GM18907 (cell line): Measurements from ENCODE around the gene F12.
"Not testable (repeated sequence)": the region's sequence is repeated elsewhere in the genome, so short reads cannot be mapped to it uniquely, and the experiment has no call there.

Source experiments
- ATAC-seq: cut with Tn5 transposase; IDR thresholded peaks from one replicate; pipeline ENCODE4 v1.9.1; 2021; ENCODE audit warnings: mild to moderate bottlenecking, moderate library complexity; ENCODE audit not compliant: unreplicated experiment

Gene F12

DNA sequence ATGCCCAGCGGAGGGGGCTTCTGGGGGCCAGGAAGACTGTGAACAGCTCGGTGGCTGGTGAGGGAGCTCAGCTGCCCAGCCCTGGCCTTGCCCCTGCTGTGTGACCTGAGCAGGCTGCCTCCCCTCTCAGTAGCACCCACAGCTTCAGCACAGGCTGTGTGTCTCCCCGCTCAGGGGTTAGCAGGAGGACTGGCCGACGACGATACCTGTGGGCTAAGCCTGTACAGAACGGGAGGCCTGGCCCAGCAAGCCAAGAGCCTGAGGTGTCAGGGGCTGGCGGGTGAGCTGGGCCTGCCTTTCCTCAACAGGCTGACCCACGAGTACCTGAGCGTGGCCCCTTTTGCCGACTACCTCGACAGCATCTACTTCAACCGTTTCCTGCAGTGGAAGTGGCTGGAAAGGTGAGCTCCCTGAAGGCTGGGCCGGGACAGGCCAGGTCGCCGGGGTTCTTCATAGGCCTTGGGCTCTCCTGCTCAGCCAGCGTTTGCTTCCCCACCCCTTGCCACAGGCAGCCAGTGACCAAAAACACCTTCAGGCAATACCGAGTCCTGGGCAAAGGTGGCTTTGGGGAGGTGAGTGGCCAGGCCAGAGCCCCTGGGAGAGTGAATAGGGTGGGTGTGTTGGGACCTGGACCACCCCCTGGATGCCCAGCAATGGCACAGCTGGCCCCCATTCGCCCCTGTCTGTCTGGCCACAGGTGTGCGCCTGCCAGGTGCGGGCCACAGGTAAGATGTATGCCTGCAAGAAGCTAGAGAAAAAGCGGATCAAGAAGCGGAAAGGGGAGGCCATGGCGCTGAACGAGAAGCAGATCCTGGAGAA is 23.7 kb upstream of the F12 start:
- ATAC-seq = no peak

GRCh38 chr5:177432143-177432838 is 22.9 kb upstream of the F12 start:
- ATAC-seq = no peak

- ATAC-seq = peak; percentile 49
Measured at GRCh38 chr5:177431317-177432142, 22.2 kb upstream of the F12 start.

GRCh38 chr5:177430972-177431316 is 21.6 kb upstream of the F12 start:
- no peak for ATAC-seq

- ATAC-seq = no peak
Measured at GRCh38 chr5:177430140-177430951, 21.0 kb upstream of the F12 start.

- ATAC-seq = no peak
Measured at GRCh38 chr5:177429248-177430040, 20.1 kb upstream of the F12 start.

- ATAC-seq = no peak
Measured at GRCh38 chr5:177428574-177429217, 19.3 kb upstream of the F12 start.

DNA sequence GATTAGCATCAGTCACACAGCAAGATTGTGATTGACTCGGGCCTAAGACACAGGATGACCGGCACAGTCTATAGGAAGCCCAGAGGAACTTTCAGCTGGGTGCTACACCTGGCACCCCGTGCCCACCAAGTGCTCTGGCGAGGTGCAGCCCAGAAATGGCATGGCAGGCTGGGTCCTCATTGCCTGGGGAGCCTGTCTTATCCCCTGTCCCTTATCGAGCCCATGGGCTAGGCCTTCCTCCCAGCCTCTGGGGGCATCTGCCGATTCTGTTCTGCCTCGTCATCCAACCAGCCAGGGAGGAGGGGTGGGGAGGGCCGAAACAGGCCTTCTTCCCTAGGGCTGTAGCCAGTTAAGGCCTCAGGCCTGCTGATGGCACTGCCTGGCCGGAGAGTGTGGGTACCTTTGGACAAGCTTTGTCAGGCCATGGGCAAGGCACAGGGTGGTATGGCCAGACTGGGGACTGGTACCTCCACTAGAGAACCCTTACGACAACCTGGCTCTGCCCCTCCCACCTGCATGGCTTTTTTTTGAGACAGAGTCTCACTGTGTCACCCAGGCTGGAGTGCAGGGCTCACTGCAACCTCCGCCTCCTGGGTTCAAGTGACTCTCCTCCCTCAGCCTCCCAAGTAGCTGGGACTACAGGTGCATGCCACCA is 18.7 kb upstream of the F12 start:
- no peak for ATAC-seq

DNA sequence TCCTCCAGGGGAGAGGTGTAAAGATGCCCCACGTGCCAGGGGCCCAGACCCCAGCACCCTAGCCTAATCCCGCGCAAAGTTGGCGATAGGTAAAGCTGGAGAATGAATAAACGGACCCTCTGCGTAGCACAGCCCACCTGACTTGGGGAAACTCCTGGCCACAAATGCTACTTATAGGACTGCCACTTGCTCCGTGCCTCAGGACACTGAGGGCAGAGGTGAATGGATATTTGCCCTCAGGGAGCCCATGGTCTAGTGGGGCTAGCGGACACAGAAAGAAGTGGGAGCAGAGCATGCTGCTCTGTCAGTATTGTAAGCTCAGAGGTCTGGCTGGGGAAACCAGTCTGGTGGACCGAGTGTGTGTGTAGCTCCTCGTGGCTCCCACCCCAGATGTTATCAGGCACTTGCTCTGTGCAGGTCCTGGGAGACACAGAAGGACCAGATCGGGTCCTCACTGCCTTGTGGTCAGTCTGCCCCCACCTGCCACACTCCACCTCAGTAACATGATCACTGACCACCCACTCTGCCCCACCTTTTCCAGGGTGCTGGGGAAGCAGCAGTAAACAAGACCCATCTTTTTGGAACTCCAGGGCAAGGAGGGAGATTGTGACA is 18.0 kb upstream of the F12 start:
- no peak for ATAC-seq

- peak; percentile 3 for ATAC-seq
Measured at GRCh38 chr5:177426566-177427210, 17.3 kb upstream of the F12 start, which contains the start of gene GRK6. Gene GRK6, plus strand, starts transcription at chr5:177426676. Its CDS starts 170 bp downstream, at chr5:177426846.

GRCh38 chr5:177425801-177426565 is 16.6 kb upstream of the F12 start:
- peak; percentile 78 for ATAC-seq

DNA sequence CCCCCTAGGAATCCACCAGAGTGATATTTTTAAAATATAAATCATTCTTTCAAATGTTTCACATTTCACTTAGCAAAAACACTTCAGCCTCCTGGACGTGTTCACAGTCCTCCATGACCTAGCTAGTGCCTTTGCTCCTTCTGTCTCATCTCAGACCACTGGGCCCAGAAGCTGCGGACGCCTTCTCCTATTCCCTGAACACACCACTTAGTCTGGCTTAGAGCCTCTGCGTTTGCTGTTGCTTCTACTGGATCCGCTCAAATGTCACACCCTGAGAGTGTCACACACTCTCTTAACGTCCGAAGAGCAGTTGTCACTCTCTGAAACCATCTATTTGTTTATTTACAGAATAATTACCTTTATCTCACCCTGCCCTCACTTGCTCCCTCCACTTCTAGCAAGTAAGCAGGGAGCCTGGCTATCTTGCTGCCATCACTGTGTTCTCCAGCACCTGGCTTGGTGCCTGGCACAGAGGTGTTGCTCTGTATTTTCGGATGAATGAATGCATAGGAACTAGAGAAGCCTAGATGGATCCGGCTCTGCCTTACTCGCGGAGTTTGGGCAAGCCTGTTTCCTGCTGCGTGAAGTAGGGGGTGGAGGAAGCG is 15.9 kb upstream of the F12 start:
- no peak for ATAC-seq

DNA sequence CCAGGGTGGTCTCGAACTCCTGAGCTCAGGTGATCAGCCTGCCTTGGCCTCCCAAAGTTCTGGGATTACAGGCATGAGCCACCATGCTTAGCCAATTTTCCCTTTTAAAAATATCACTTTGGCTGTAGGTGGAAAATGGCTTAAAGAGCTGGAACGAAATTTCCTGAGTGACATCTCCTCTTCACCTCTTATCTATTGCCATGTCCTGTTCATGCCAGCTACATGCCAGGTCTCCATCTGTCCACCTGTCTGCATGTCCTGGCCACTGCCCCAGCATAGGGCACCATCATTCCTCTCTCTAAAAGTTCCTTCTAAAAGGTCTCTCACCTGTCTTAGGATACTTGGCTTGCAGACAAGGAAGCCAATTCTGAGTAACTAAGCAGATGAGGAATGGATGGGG is 14.3 kb upstream of the F12 start:
- no peak for ATAC-seq

DNA sequence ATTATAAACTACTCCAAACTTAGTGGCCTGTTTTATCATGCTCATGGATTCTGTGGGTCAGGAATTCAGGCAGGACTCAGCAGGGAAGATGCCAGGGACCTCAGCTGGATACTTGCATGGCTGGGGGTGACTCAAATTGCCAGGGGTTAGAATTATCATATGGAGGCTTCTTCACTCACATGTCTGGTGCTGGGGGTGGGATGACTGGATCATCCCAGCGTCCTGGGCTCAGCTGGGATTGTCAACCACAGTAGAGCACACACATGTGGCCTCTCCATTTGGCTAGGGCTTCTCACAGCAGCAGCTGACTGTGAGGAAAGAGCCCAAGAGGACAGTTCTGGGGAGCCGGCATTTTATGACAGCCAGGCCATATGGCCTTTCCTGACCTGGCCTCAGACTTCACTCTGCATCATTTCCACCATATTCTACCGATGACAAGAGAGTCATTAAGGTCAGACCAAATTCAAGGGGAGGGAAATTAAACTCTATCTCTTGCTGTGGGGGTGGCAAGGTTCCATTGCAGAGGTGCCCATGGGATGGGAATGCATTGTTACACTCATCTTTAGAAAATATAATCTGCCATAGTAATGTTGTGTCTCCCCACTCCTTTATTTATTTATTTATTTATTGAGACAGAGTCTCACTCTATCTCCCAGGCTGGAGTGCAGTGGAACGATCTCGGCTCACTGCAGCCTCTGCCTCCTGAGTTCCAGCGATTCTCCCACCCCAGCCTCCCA is 11.9 kb upstream of the F12 start:
- ATAC-seq = no peak

DNA sequence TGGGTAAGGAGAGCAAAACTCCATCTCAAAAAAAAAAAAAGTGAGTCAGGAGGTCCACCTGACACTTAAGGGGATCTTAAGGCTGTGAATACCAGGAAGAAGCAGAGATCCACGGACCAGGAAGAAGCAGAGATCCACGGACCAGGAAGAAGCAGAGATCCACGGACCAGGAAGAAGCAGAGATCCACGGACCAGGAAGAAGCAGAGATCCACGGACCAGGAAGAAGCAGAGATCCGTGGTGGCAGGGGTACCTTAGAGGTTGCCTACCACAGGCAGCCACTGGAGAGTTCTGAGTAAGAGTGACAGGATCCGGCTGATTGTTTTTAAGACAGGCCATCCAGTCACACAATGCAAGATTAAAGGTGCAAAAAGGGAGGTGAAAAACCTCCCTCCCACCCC is 11.1 kb upstream of the F12 start:
- not testable (repeated sequence) for ATAC-seq

DNA sequence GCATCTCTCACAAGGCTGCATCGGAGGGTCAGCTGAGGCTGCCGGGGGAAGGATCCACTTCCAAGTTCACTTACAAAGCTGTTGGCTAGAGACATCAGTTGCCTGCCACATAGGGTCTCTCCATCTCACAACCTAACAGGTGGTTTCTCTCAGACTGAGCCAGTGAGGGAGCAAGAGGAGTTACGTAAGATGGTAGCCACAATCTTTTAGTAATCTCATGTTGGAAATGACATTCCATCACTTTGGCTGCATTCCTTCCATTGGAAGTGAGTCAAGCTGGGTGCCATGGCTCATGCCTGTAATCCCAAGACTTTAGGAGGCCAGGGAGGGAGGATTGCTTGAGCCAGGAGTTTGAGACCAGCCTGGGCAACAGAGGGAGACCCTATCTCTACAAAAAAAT is 9.7 kb upstream of the F12 start:
- ATAC-seq = no peak
